HepG2 (cell line): ENCODE results near the gene PDIA2. TPM values are rescaled to one million over a fixed set of nuclear protein-coding genes. Genes with fewer than 3 reads are reported as not detected.

Experiments used
- ATAC-seq: fragments of 200-7000 bp; cut with Tn5 transposase; 3 replicates; pipeline ENCODE4 v1.9.1; 2020; ENCODE audit warnings: mild to moderate bottlenecking, moderate library complexity
- BruUV-seq: library from RNA; stranded (reverse); fragments of 400-500 nt; replicated peaks from 2 replicates; lab custom pipeline; 2021; lab: Mats Ljungman, UMichigan
- CTCF ChIA-PET: fragments of 300-600 bp; formaldehyde crosslinking; extraction: SDS; loops from one replicate; lab custom pipeline; 2021; ENCODE audit warnings: low total read pairs, inconsistent platforms, low intra/inter-chr PET ratio; lab: Yijun Ruan, JAX
- POLR2A ChIA-PET: fragments of 350-600 bp; sonication (Branson Sonifier 250); formaldehyde crosslinking; loops from one replicate; lab custom pipeline; 2020; ENCODE audit warnings: antibody characterized with exemption, inconsistent platforms; lab: Yijun Ruan, JAX
- DNase-seq: peaks from one replicate; pipeline ENCODE4 v3.0.0-alpha.2; 2015; ENCODE audit warnings: low spot score
- FAIRE-seq: peaks from 3 replicates; lab custom pipeline; 2011; peaks lifted over from hg19 to GRCh38; lab: Jason Lieb, UNC
- H2AFZ ChIP-seq: one replicate; pipeline ENCODE4 v1.6.1; 2011; ENCODE audit warnings: low read length, inconsistent platforms
- H3K27ac ChIP-seq: fragments of 300-600 bp; 3 replicates; pipeline ENCODE4 v1.8.0; 2011; ENCODE audit warnings: mixed run types, mild to moderate bottlenecking, mixed read lengths, low read length, inconsistent platforms; ENCODE audit not compliant: insufficient read depth; ENCODE audit errors: extremely low read length
- H3K27me3 ChIP-seq, 2 experiments: fragments of 200-600 bp in 1 of 2; 2 replicates in 1 of 2; 3 replicates in 1 of 2; pipeline versions ENCODE4 v1.6.0 to v1.8.0; 2011; ENCODE audit warnings: low read length in 2 of 2, mild to moderate bottlenecking in 2 of 2, moderate library complexity in 2 of 2, inconsistent platforms in 1 of 2; ENCODE audit not compliant: insufficient read depth in 2 of 2, control insufficient read depth in 1 of 2
- H3K36me3 ChIP-seq, 2 experiments: fragments of 200-600 bp in 1 of 2; replicated peaks in 1 of 2; 2 replicates in 1 of 2; 3 replicates in 1 of 2; pipeline versions ENCODE4 v1.5.1 to v1.8.0; 2011; ENCODE audit warnings: low read length in 2 of 2, inconsistent platforms in 1 of 2; ENCODE audit not compliant: insufficient read depth in 2 of 2, control insufficient read depth in 1 of 2
- H3K4me1 ChIP-seq: 2 replicates; pipeline ENCODE4 v1.5.1; 2012; ENCODE audit warnings: low read length, inconsistent platforms; ENCODE audit not compliant: insufficient read depth
- H3K4me2 ChIP-seq: 2 replicates; pipeline ENCODE4 v1.6.0; 2011; ENCODE audit warnings: low read depth, low read length, inconsistent platforms
- H3K4me3 ChIP-seq, 3 experiments: fragments of 200-600 bp in 1 of 3; sonication (generic), shearing (Covaris generic) in 1 of 3; replicated peaks in 1 of 3; 2 replicates each; pipeline ENCODE4 v1.5.1; 2011 to 2016; ENCODE audit warnings: low read length in 3 of 3, inconsistent platforms in 2 of 3, low read depth in 2 of 3, mild to moderate bottlenecking in 2 of 3, control low read depth in 1 of 3, mixed read lengths in 1 of 3; ENCODE audit not compliant: insufficient read depth in 1 of 3
- H3K79me2 ChIP-seq: one replicate; pipeline ENCODE4 v1.6.1; 2011; ENCODE audit warnings: low read length, inconsistent platforms; ENCODE audit not compliant: insufficient read depth
- H3K9ac ChIP-seq: 2 replicates; pipeline ENCODE4 v1.6.0; 2011; ENCODE audit warnings: mild to moderate bottlenecking, low read depth, low read length, inconsistent platforms; ENCODE audit not compliant: insufficient read depth
- H3K9me3 ChIP-seq: 2 replicates; pipeline ENCODE4 v1.5.1; 2012; ENCODE audit warnings: mild to moderate bottlenecking, low read length
- H4K20me1 ChIP-seq: 2 replicates; pipeline ENCODE4 v1.6.0; 2011; ENCODE audit warnings: inconsistent platforms, mild to moderate bottlenecking, low read length, moderate library complexity; ENCODE audit not compliant: insufficient read depth
- CCAR2 ChIP-seq: fragments of 200-400 bp; formaldehyde crosslinking; optimal IDR thresholded peaks from 2 replicates; pipeline ENCODE3; 2018; ENCODE audit warnings: low read depth, mild to moderate bottlenecking, low read length, moderate library complexity
- GLI4 ChIP-seq: sonication (generic); formaldehyde crosslinking; IDR thresholded peaks from 2 replicates; pipeline ENCODE4 v1.5.1; 2020; ENCODE audit warnings: missing genetic modification reagents, mild to moderate bottlenecking, moderate library complexity, borderline replicate concordance
- KLF11 ChIP-seq: IDR thresholded peaks from 2 replicates; pipeline ENCODE4 v1.6.1; 2016; ENCODE audit warnings: missing compliant biosample characterization
- MTA3 ChIP-seq: sonication (generic); formaldehyde crosslinking; IDR thresholded peaks from 2 replicates; pipeline ENCODE4 v1.4.0; 2020; ENCODE audit warnings: missing genetic modification reagents
- SAP130 ChIP-seq: IDR thresholded peaks from 2 replicates; pipeline ENCODE4 v1.6.1; 2016; ENCODE audit warnings: low read depth
- ZBTB7A ChIP-seq: sonication (generic); formaldehyde crosslinking; IDR thresholded peaks from 2 replicates; pipeline ENCODE4 v1.8.0; 2022; ENCODE audit warnings: mild to moderate bottlenecking, missing genetic modification reagents
- ZFY ChIP-seq: sonication (generic); formaldehyde crosslinking; IDR thresholded peaks from 2 replicates; pipeline ENCODE4 v1.4.0; 2020; ENCODE audit warnings: missing genetic modification reagents
- WGBS: methylation state at CpG from one replicate; pipeline ENCODE4 v1.1.6; 2017; ENCODE audit warnings: low lambda C conversion rate; 5-methylcytosine and 5-hydroxymethylcytosine counted together
- in situ Hi-C: cut with HindIII; loops from 2 replicates; pipeline ENCODE4 v1.10.0; 2017; ENCODE audit warnings: low pct_unique_long_range_greater_than_20kb; ENCODE audit not compliant: extremely low pct_ligation_motif_present
- intact Hi-C: fragments of 100-400 bp; cut with micrococcal nuclease; formaldehyde crosslinking; loops from one replicate; pipeline ENCODE4 v1.10.0; 2022; ENCODE audit not compliant: unreplicated experiment
- polyA plus RNA-seq, 8 experiments: library from polyadenylated mRNA; depleted of rRNA in 3 of 8; stranded (reverse) in 7 of 8; unstranded in 1 of 8; fragments of >200 nt; fragmentation: Illumina TruSeq in 4 of 8; extraction: Trizol in 4 of 8; gene quantifications; 2 replicates each; pipeline versions ENCODE4 v1.2.1 to v1.2.3, GENCODE V29; 2011 to 2016; ENCODE audit warnings: low read depth in 4 of 8, missing spikeins in 1 of 8, mixed read lengths in 1 of 8; ENCODE audit not compliant: insufficient read depth in 1 of 8
- total RNA-seq, 5 experiments: library from RNA; depleted of rRNA; stranded (reverse); fragments of >200 nt; fragmentation: Illumina TruSeq; extraction: Trizol; gene quantifications; 2 replicates each; pipeline ENCODE4 v1.2.3, GENCODE V29; 2016; ENCODE audit warnings: low read depth in 1 of 5
- TF ChIP-seq, protein P1 (sequence below): sonication (generic); formaldehyde crosslinking; IDR thresholded peaks from 2 replicates; pipeline ENCODE4 v1.5.0; 2020; ENCODE audit warnings: mild to moderate bottlenecking, missing genetic modification reagents

The PDIA2 gene
- total and polyA plus RNA-seq, 2 of the 13 experiments (the other 11 are each of a cell fraction or from before 2014, with no cell fraction given) = 0.35 to 1.9 TPM

DNA sequence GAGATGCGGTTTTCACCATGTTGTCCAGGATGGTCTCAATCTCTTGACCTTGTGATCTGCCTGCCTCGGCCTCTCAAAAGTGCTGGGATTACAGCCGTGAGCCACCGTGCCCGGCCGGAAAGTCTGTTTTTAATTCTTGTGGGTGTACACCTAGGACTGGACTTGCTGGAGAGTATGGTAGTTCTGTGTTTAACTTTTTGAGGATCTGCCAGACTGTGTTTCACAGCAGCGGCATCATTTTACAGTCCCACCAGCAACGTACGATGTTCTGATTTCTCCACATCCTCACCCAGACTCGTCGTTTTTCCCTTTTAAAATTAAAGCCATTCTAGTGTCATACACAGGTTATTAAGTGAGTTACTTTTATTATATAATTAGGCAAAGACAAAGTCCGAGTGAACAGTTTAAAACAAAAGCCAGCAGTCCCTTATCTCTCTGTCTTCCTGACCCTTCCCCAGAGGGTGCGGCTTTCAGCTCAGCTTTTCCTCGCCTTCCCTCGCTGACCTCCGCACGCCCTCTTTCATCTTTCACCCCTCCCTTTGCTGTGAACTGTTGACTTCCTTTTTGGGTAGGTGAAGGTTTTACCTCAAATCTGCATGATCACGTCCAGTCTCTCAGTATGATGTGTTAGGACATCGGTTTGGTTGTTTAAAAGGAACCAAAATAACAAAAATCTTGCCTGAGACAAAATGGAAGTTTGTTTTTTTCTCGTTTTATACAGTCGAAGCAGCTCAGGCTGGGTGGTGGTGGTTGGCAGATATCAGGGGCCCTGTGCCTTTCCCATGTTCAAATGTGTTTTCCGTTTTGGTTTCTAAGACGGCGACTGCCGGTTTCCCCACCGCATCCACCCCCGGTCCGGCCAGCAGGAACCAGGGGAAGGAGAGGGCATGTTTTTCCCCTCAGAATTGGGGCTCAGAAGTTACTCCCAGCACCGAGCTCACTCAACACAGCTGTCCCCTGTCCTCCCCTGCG is 30.3 kb upstream of the PDIA2 start:
- H3K27me3 ChIP-seq = no peaks in the 10 kb centered on the region
- no peaks in the 10 kb centered on the region; the same call in 1 of the 2 replicates for H3K4me1 ChIP-seq
- H4K20me1 ChIP-seq = no peaks in the 10 kb centered on the region
- no peaks in the 10 kb centered on the region for H3K79me2 ChIP-seq
- 91% methylated on average over 30 of the region's 30 CpGs for WGBS
- BruUV-seq = no TSS peak
- no peak overlapping the region for H3K27ac ChIP-seq
- no peaks in the 10 kb centered on the region for H3K9me3 ChIP-seq
- in situ Hi-C loops (no loop called here), intact Hi-C loops (no loop called here)
- ChIA-PET POLR2A (no interaction called here), CTCF (no interaction called here)
- H3K36me3 ChIP-seq = peaks cover 7 to 27% of the 10 kb centered on the region in 2 experiments; a peak in 2 of 5 replicates
- H2AFZ ChIP-seq = no peak overlapping the region
- no peak for TF ChIP-seq ZFY (CRISPR knock-in tag)
- TF ChIP-seq ZBTB7A = no peak
- TF ChIP-seq, protein P1, sequence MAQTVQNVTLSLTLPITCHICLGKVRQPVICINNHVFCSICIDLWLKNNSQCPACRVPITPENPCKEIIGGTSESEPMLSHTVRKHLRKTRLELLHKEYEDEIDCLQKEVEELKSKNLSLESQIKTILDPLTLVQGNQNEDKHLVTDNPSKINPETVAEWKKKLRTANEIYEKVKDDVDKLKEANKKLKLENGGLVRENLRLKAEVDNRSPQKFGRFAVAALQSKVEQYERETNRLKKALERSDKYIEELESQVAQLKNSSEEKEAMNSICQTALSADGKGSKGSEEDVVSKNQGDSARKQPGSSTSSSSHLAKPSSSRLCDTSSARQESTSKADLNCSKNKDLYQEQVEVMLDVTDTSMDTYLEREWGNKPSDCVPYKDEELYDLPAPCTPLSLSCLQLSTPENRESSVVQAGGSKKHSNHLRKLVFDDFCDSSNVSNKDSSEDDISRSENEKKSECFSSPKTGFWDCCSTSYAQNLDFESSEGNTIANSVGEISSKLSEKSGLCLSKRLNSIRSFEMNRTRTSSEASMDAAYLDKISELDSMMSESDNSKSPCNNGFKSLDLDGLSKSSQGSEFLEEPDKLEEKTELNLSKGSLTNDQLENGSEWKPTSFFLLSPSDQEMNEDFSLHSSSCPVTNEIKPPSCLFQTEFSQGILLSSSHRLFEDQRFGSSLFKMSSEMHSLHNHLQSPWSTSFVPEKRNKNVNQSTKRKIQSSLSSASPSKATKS = no peak
- no peak for TF ChIP-seq GLI4 (CRISPR knock-in tag)
- H3K4me3 ChIP-seq = no peak overlapping the region
- H3K9ac ChIP-seq = no peak overlapping the region
- DNase-seq (no peak), FAIRE-seq (no peak), ATAC-seq (no peak)
- no peak overlapping the region for H3K4me2 ChIP-seq

DNA sequence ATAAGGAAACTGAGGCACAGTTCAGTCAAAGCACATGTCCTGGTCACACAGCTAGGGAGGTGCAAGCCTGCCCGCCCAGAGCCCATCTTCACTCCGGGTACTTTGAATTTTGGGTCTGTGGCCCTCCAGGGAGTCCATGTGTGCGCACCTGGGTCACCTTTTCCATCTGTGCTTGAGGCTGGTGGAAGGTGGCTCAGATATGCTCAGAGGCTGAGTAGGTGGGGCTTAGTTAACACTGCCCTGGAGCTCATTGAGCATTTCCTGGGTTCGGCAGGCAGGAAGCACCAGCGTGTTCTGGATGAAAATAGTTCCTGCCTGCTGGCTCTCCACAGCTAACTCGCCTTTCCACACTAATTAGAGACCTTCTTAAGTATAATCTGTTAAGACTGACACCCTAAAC is 29.1 kb upstream of the PDIA2 start:
- no peaks in the 10 kb centered on the region for H3K9me3 ChIP-seq
- ChIA-PET CTCF (no interaction called here), POLR2A (no interaction called here)
- no peak overlapping the region for H2AFZ ChIP-seq
- no peak overlapping the region for H3K9ac ChIP-seq
- BruUV-seq = no TSS peak
- H3K4me1 ChIP-seq = no peaks in the 10 kb centered on the region; the same call in 1 of the 2 replicates
- peaks cover 7 to 27% of the 10 kb centered on the region in 2 experiments; a peak in 3 of 5 replicates for H3K36me3 ChIP-seq
- no peak overlapping the region for H3K4me3 ChIP-seq
- intact Hi-C loops = no loop called here
- H3K27me3 ChIP-seq = no peaks in the 10 kb centered on the region
- no peaks in the 10 kb centered on the region for H3K79me2 ChIP-seq
- 100% methylated on average over 5 of the region's 6 CpGs for WGBS
- FAIRE-seq (no peak), ATAC-seq (no peak), DNase-seq (no peak)
- no peak for TF ChIP-seq CCAR2
- no peak for TF ChIP-seq MTA3
- TF ChIP-seq SAP130 = no peak
- no peak for TF ChIP-seq KLF11
- no peak overlapping the region for H3K4me2 ChIP-seq
- H4K20me1 ChIP-seq = no peaks in the 10 kb centered on the region
- H3K27ac ChIP-seq = no peak overlapping the region
- in situ Hi-C loops = no loop called here
